WTC11 (cell line): ENCODE results near the gene CBR1. TPM values are rescaled to one million over a fixed set of nuclear protein-coding genes. Genes with fewer than 3 reads are reported as not detected.

Experiments
- ATAC-seq: fragments of 200-7000 bp; cut with Tn5 transposase; 2 replicates; pipeline ENCODE4 v1.10.0; 2021; ENCODE audit warnings: mild to moderate bottlenecking, moderate library complexity
- CTCF ChIA-PET: fragments of 300-600 bp; sonication (Branson Sonifier 250); formaldehyde crosslinking; loops from one replicate; lab custom pipeline; 2021; ENCODE audit warnings: antibody characterized with exemption; lab: Charles Lee
- POLR2A ChIA-PET: fragments of 350-600 bp; sonication (Branson Sonifier 250); formaldehyde crosslinking; loops from one replicate; lab custom pipeline; 2021; ENCODE audit warnings: antibody characterized with exemption; lab: Charles Lee
- DNase-seq: peaks from one replicate; pipeline ENCODE4 v3.0.0; 2021; ENCODE audit warnings: low spot score
- H3K27ac Mint-ChIP-seq: 2 replicates; pipeline ENCODE4 v1.8.0; 2021; ENCODE audit warnings: mixed read lengths
- H3K27me3 Mint-ChIP-seq: 2 replicates; pipeline ENCODE4 v1.8.0; 2021; ENCODE audit warnings: low read depth, mild to moderate bottlenecking, moderate library complexity, mixed read lengths
- H3K36me3 Mint-ChIP-seq: 2 replicates; pipeline ENCODE4 v1.8.0; 2021; ENCODE audit warnings: mixed read lengths
- H3K4me1 Mint-ChIP-seq: 2 replicates; pipeline ENCODE4 v1.8.0; 2022; ENCODE audit warnings: mixed read lengths
- H3K4me3 Mint-ChIP-seq: 2 replicates; pipeline ENCODE4 v1.8.0; 2021; ENCODE audit warnings: mild to moderate bottlenecking, moderate library complexity, mixed read lengths
- H3K9me3 Mint-ChIP-seq: 2 replicates; pipeline ENCODE4 v1.8.0; 2021; ENCODE audit warnings: mixed read lengths
- ATF1 ChIP-seq: sonication (generic); formaldehyde crosslinking; IDR thresholded peaks from 2 replicates; pipeline ENCODE4 v1.8.1; 2023; ENCODE audit warnings: mild to moderate bottlenecking, moderate library complexity, missing genetic modification reagents
- ATF6 ChIP-seq: sonication (generic); formaldehyde crosslinking; IDR thresholded peaks from 2 replicates; pipeline ENCODE4 v1.8.1; 2023; ENCODE audit warnings: mild to moderate bottlenecking, missing genetic modification reagents
- CREB1 ChIP-seq: sonication (generic); formaldehyde crosslinking; IDR thresholded peaks from 2 replicates; pipeline ENCODE4 v1.8.0; 2023; ENCODE audit warnings: mild to moderate bottlenecking, missing genetic modification reagents
- CTCF ChIP-seq: fragments of 200-600 bp; IDR thresholded peaks from 2 replicates; pipeline ENCODE4 v1.8.0; 2022; ENCODE audit warnings: antibody characterized with exemption
- E2F1 ChIP-seq: sonication (generic); formaldehyde crosslinking; IDR thresholded peaks from 2 replicates; pipeline ENCODE4 v1.8.0; 2022; ENCODE audit warnings: mild to moderate bottlenecking, missing genetic modification reagents
- E2F4 ChIP-seq: sonication (generic); formaldehyde crosslinking; IDR thresholded peaks from 2 replicates; pipeline ENCODE4 v1.8.1; 2022; ENCODE audit warnings: low read depth, mild to moderate bottlenecking, moderate library complexity, missing genetic modification reagents, borderline replicate concordance
- FOXP4 ChIP-seq: sonication (generic); formaldehyde crosslinking; IDR thresholded peaks from 2 replicates; pipeline ENCODE4 v1.8.0; 2022; ENCODE audit warnings: mild to moderate bottlenecking, missing genetic modification reagents
- GRHL2 ChIP-seq: fragments of 250-450 bp; sonication (Bioruptor Pico); IDR thresholded peaks from 2 replicates; pipeline ENCODE4 v1.8.0; 2022; ENCODE audit warnings: mild to moderate bottlenecking, moderate library complexity; ENCODE audit not compliant: insufficient replicate concordance, severe bottlenecking
- NFE2L1 ChIP-seq: sonication (generic); formaldehyde crosslinking; IDR thresholded peaks from 2 replicates; pipeline ENCODE4 v1.8.1; 2023; ENCODE audit warnings: missing genetic modification reagents
- NR2C2 ChIP-seq: sonication (generic); formaldehyde crosslinking; IDR thresholded peaks from 2 replicates; pipeline ENCODE4 v1.8.0; 2022; ENCODE audit warnings: mild to moderate bottlenecking, missing genetic modification reagents
- RELA ChIP-seq: sonication (generic); formaldehyde crosslinking; IDR thresholded peaks from 2 replicates; pipeline ENCODE4 v1.8.1; 2022; ENCODE audit warnings: missing genetic modification reagents, mild to moderate bottlenecking, borderline replicate concordance
- SMAD4 ChIP-seq: sonication (generic); formaldehyde crosslinking; IDR thresholded peaks from 2 replicates; pipeline ENCODE4 v1.8.0; 2022; ENCODE audit warnings: mild to moderate bottlenecking, missing genetic modification reagents
- ZNF138 ChIP-seq: sonication (generic); formaldehyde crosslinking; conservative IDR thresholded peaks from 2 replicates; pipeline ENCODE4 v1.8.1; 2022; ENCODE audit warnings: mild to moderate bottlenecking, moderate library complexity, missing genetic modification reagents
- ZNF263 ChIP-seq: sonication (generic); formaldehyde crosslinking; IDR thresholded peaks from 2 replicates; pipeline ENCODE4 v1.8.1; 2022; ENCODE audit warnings: low read depth, mild to moderate bottlenecking, moderate library complexity, missing genetic modification reagents
- ZNF423 ChIP-seq: fragments of 250-450 bp; sonication (Bioruptor Pico); IDR thresholded peaks from 2 replicates; pipeline ENCODE4 v2.1.2; 2022; ENCODE audit warnings: mild to moderate bottlenecking, moderate library complexity
- ZNF532 ChIP-seq: fragments of 250-450 bp; sonication (Bioruptor Pico); IDR thresholded peaks from 2 replicates; pipeline ENCODE4 v1.9.0; 2021; ENCODE audit warnings: mild to moderate bottlenecking, borderline replicate concordance
- total RNA-seq: library from RNA; stranded (reverse); gene quantifications from 3 replicates; pipeline ENCODE4 v1.2.3, GENCODE V29; 2021

Gene CBR1
- total RNA-seq, 1 experiment from 2014 or later: 167 TPM

GRCh38 chr21:36072453-36073162, 2.8 kb downstream of the CBR1 start:
- CTCF ChIA-PET: interaction anchor here (1.1 to 2.7 kb wide), 2 partner anchors 13 to 16 kb away, joined by 3 to 8 read pairs; partner anchors contain the start of gene SETD4
- Mint-ChIP-seq H3K9me3 (peaks cover 15% of the 10 kb centered on the region), H3K27ac (peak overlapping the region; percentile 84), H3K27me3 (peaks cover 11% of the 10 kb centered on the region), H3K4me3 (peak overlapping the region; percentile 86), H3K4me1 (peaks cover 61% of the 10 kb centered on the region), H3K36me3 (peaks cover 52% of the 10 kb centered on the region)
- ATAC-seq: no peak
- POLR2A ChIA-PET: no interaction called here
- DNase-seq: no peak
- TF ChIP-seq ATF1 (CRISPR knock-in tag): no peak
- TF ChIP-seq ZNF532 (CRISPR knock-in tag): no peak

GRCh38 chr21:36073181-36073580, 3.4 kb downstream of the CBR1 start:
- peaks cover 11% of the 10 kb centered on the region for H3K9me3 Mint-ChIP-seq
- no peak for ATAC-seq
- no peak for DNase-seq
- H3K4me1 Mint-ChIP-seq: peaks cover 61% of the 10 kb centered on the region
- CTCF ChIA-PET: interaction anchor here (0.9 to 2.7 kb wide), 3 partner anchors 13 to 32 kb away, joined by 3 to 8 read pairs (median 6); partner anchors contain the start of gene SETD4
- H3K36me3 Mint-ChIP-seq: peaks cover 46% of the 10 kb centered on the region
- peaks cover 10% of the 10 kb centered on the region for H3K27me3 Mint-ChIP-seq
- H3K4me3 Mint-ChIP-seq: peak overlapping the region; percentile 31
- POLR2A ChIA-PET: no interaction called here
- H3K27ac Mint-ChIP-seq: peak overlapping the region; percentile 42
- no peak for TF ChIP-seq ZNF263 (CRISPR knock-in tag)
- no peak for TF ChIP-seq E2F1 (CRISPR knock-in tag)
- no peak for TF ChIP-seq FOXP4 (CRISPR knock-in tag)
- TF ChIP-seq SMAD4: no peak
- TF ChIP-seq ZNF138: no peak
- TF ChIP-seq CREB1: no peak
- TF ChIP-seq NR2C2 (CRISPR knock-in tag): no peak
- no peak for TF ChIP-seq NFE2L1
- no peak for TF ChIP-seq GRHL2 (CRISPR knock-in tag)
- no peak for TF ChIP-seq ATF6 (CRISPR knock-in tag)
- TF ChIP-seq RELA (CRISPR knock-in tag): no peak
- no peak for TF ChIP-seq E2F4 (CRISPR knock-in tag)
- no peak for TF ChIP-seq ZNF532 (CRISPR knock-in tag)
- TF ChIP-seq ZNF423 (CRISPR knock-in tag): no peak
- no peak for TF ChIP-seq CTCF
